GM18861 (cell line): Measurements from ENCODE around the gene IL32.

Experiments used
- ATAC-seq: cut with Tn5 transposase; IDR thresholded peaks from one replicate; pipeline ENCODE4 v1.9.1; 2021; ENCODE audit not compliant: unreplicated experiment

The IL32 gene

GRCh38 chr16:3113765-3114479, 48.5 kb downstream of the IL32 start:
- ATAC-seq: no peak

GRCh38 chr16:3115003-3115402, 49.6 kb downstream of the IL32 start:
- ATAC-seq: no peak

GRCh38 chr16:3115561-3115960, 50.1 kb downstream of the IL32 start:
- no peak for ATAC-seq

GRCh38 chr16:3118204-3118790, 52.9 kb downstream of the IL32 start:
- no peak for ATAC-seq

- ATAC-seq: no peak
These were observed 53.4 kb downstream of the IL32 start for GRCh38 chr16:3118846-3119245.
